ENCODE results near the gene UNC5C.

UNC5C gene

GRCh38 chr4:95540227-95540626, 8.5 kb downstream of the UNC5C start:
- DNase-seq (ENCODE audit: low read depth): no peak

GRCh38 chr4:95539106-95539505, 9.7 kb downstream of the UNC5C start:
- DNase-seq (ENCODE audit: low read depth): no peak
- no peak for TF ChIP-seq CTCF (IDR thresholded peaks at IDR 0.05; ENCODE audit: insufficient read depth, low read depth, low read length, missing control alignments)
- H3K4me3 ChIP-seq (ENCODE audit: low read depth, low read length): no peak overlapping the region

More at GRCh38 chr4:95540227-95540626, 8.5 kb downstream of the UNC5C start:
- TF ChIP-seq CTCF (IDR thresholded peaks at IDR 0.05; ENCODE audit: insufficient read depth, low read depth, low read length, missing control alignments): no peak
- H3K4me3 ChIP-seq (ENCODE audit: low read depth, low read length): no peak overlapping the region

- no peak for TF ChIP-seq CTCF (IDR thresholded peaks at IDR 0.05; ENCODE audit: insufficient read depth, low read depth, low read length, missing control alignments)
- DNase-seq (ENCODE audit: low read depth): no peak
- no peak overlapping the region for H3K4me3 ChIP-seq (ENCODE audit: low read depth, low read length)
Observed at GRCh38 chr4:95537863-95538488, 10.8 kb downstream of the UNC5C start.

GRCh38 chr4:95537191-95537590, 11.6 kb downstream of the UNC5C start:
- DNase-seq (ENCODE audit: low read depth): no peak
- TF ChIP-seq CTCF (IDR thresholded peaks at IDR 0.05; ENCODE audit: insufficient read depth, low read depth, low read length, missing control alignments): no peak
- H3K4me3 ChIP-seq (ENCODE audit: low read depth, low read length): no peak overlapping the region

GRCh38 chr4:95536650-95537049, 12.1 kb downstream of the UNC5C start:
- no peak for TF ChIP-seq CTCF (IDR thresholded peaks at IDR 0.05; ENCODE audit: insufficient read depth, low read depth, low read length, missing control alignments)
- H3K4me3 ChIP-seq (ENCODE audit: low read depth, low read length): no peak overlapping the region
- no peak for DNase-seq (ENCODE audit: low read depth)

- H3K4me3 ChIP-seq (ENCODE audit: low read depth, low read length): no peak overlapping the region
- DNase-seq (ENCODE audit: low read depth): no peak
- TF ChIP-seq CTCF (IDR thresholded peaks at IDR 0.05; ENCODE audit: insufficient read depth, low read depth, low read length, missing control alignments): no peak
Observed at GRCh38 chr4:95535180-95535579, 13.6 kb downstream of the UNC5C start.

GRCh38 chr4:95534032-95534431, 14.7 kb downstream of the UNC5C start:
- no peak overlapping the region for H3K4me3 ChIP-seq (ENCODE audit: low read depth, low read length)
- TF ChIP-seq CTCF (IDR thresholded peaks at IDR 0.05; ENCODE audit: insufficient read depth, low read depth, low read length, missing control alignments): no peak
- DNase-seq (ENCODE audit: low read depth): no peak

Measured in GM12865 (cell line).